A549 (cell line): ENCODE data around the gene EPN2. TPM values are rescaled to one million over a fixed set of nuclear protein-coding genes. Genes with fewer than 3 reads are reported as not detected.
A peak's percentile ranks its signal among the peaks of the same experiment; 100 is the strongest.

Experiments used
- ATAC-seq, 2 experiments: fragments of 200-7000 bp in 1 of 2; fragments of >200 bp in 1 of 2; cut with Nextera tagmentation in 1 of 2; cut with Tn5 transposase in 1 of 2; 3 replicates each; pipeline versions ENCODE4 v1.8.0 to v1.9.1; 2018 to 2020; ENCODE audit warnings: mild to moderate bottlenecking in 1 of 2, moderate library complexity in 1 of 2
- CTCF ChIA-PET: fragments of 300-600 bp; sonication (Branson Sonifier 250); formaldehyde crosslinking; extraction: SDS; loops from one replicate; lab custom pipeline; 2021; ENCODE audit warnings: antibody characterized with exemption, inconsistent platforms; lab: Yijun Ruan, JAX
- POLR2A ChIA-PET: fragments of 350-600 bp; formaldehyde crosslinking; extraction: SDS; loops from one replicate; lab custom pipeline; 2021; ENCODE audit warnings: antibody characterized with exemption, inconsistent platforms; lab: Yijun Ruan, JAX
- DNase-seq, 2 experiments: peaks; one replicate each; pipeline versions ENCODE4 v3.0.0 to v3.0.0-alpha.2; 2011 to 2016; ENCODE audit warnings: low read depth in 1 of 2, low spot score in 1 of 2
- FAIRE-seq: peaks from 2 replicates; lab custom pipeline; 2011; peaks lifted over from hg19 to GRCh38; lab: Jason Lieb, UNC
- H3K27ac ChIP-seq, 2 experiments: fragments of >200 bp; sonication (Bioruptor Twin); formaldehyde crosslinking; 3 replicates each; pipeline ENCODE4 v1.5.1; 2016 to 2017
- H3K4me1 ChIP-seq: fragments of >200 bp; sonication (Bioruptor Twin); formaldehyde crosslinking; 3 replicates; pipeline ENCODE4 v1.6.1; 2016
- H3K4me2 ChIP-seq: fragments of >200 bp; sonication (Bioruptor Twin); formaldehyde crosslinking; 3 replicates; pipeline ENCODE4 v1.6.1; 2016
- H3K4me3 ChIP-seq: fragments of >200 bp; sonication (Bioruptor Twin); formaldehyde crosslinking; 3 replicates; pipeline ENCODE4 v1.5.1; 2016
- H3K9me3 ChIP-seq: fragments of >200 bp; sonication (Bioruptor Twin); formaldehyde crosslinking; 3 replicates; pipeline ENCODE4 v1.6.1; 2016
- BHLHE40 ChIP-seq: IDR thresholded peaks from 2 replicates; pipeline ENCODE4 v1.6.1; 2012; ENCODE audit warnings: low read depth, low read length, inconsistent platforms
- CBX2 ChIP-seq: fragments of 200-600 bp; sonication (generic); IDR thresholded peaks from 2 replicates; pipeline ENCODE4 v1.6.1; 2016; ENCODE audit warnings: low read depth, mild to moderate bottlenecking, borderline replicate concordance
- CHD4 ChIP-seq: fragments of 200-600 bp; sonication (generic); IDR thresholded peaks from 2 replicates; pipeline ENCODE4 v1.6.1; 2016; ENCODE audit warnings: antibody characterized with exemption, mild to moderate bottlenecking, borderline replicate concordance
- EHF ChIP-seq: fragments of 250-450 bp; sonication (Bioruptor Pico); IDR thresholded peaks from 2 replicates; pipeline ENCODE4 v1.5.0; 2020; ENCODE audit warnings: mild to moderate bottlenecking
- EP300 ChIP-seq, 2 experiments: fragments of >200 bp; sonication (Bioruptor Twin); formaldehyde crosslinking; IDR thresholded peaks; 2 replicates in 1 of 2; 3 replicates in 1 of 2; pipeline ENCODE4 v1.6.1; 2016 to 2017
- ESRRA ChIP-seq: fragments of 150-350 bp; IDR thresholded peaks from 2 replicates; pipeline ENCODE4 v1.6.1; 2014; ENCODE audit warnings: mild to moderate bottlenecking, low read length, borderline replicate concordance
- FOSL2 ChIP-seq, 2 experiments: fragments of 450-650 bp in 1 of 2; fragments of >200 bp in 1 of 2; sonication (Bioruptor Twin) in 1 of 2; formaldehyde crosslinking; IDR thresholded peaks; 2 replicates each; pipeline versions ENCODE4 v1.5.0 to v1.6.1; 2016 to 2020; ENCODE audit warnings: mild to moderate bottlenecking in 1 of 2, moderate library complexity in 1 of 2
- GATA3 ChIP-seq: IDR thresholded peaks from 2 replicates; pipeline ENCODE4 v1.6.1; 2012; ENCODE audit warnings: borderline replicate concordance
- HES2 ChIP-seq: fragments of >200 bp; sonication (Bioruptor Twin); formaldehyde crosslinking; IDR thresholded peaks from 2 replicates; pipeline ENCODE4 v1.6.1; 2016
- HEYL ChIP-seq: fragments of 250-450 bp; sonication (Bioruptor Pico); IDR thresholded peaks from 2 replicates; pipeline ENCODE4 v1.8.0; 2021; ENCODE audit warnings: mild to moderate bottlenecking, moderate library complexity
- HOXB13 ChIP-seq: fragments of 250-450 bp; sonication (Bioruptor Pico); IDR thresholded peaks from 2 replicates; pipeline ENCODE4 v1.5.0; 2020; ENCODE audit warnings: low read depth, mild to moderate bottlenecking, moderate library complexity
- HOXB5 ChIP-seq: fragments of 250-450 bp; sonication (Bioruptor Pico); IDR thresholded peaks from 2 replicates; pipeline ENCODE4 v1.5.0; 2020; ENCODE audit warnings: mild to moderate bottlenecking, moderate library complexity
- MAFK ChIP-seq: fragments of 450-650 bp; IDR thresholded peaks from 2 replicates; pipeline ENCODE4 v1.6.1; 2014; ENCODE audit not compliant: partially characterized antibody
- MYC ChIP-seq: IDR thresholded peaks from 2 replicates; pipeline ENCODE4 v1.6.1; 2012; ENCODE audit warnings: mild to moderate bottlenecking, inconsistent platforms, low read length, improper control_type of control experiment, borderline replicate concordance
- NPAS2 ChIP-seq: fragments of 250-450 bp; sonication (Bioruptor Pico); IDR thresholded peaks from 2 replicates; pipeline ENCODE4 v1.8.0; 2022; ENCODE audit warnings: mild to moderate bottlenecking, moderate library complexity, borderline replicate concordance
- NR3C1 ChIP-seq: fragments of >200 bp; sonication (Bioruptor Twin); formaldehyde crosslinking; IDR thresholded peaks from 3 replicates; pipeline ENCODE4 v1.6.1; 2017
- POLR2AphosphoS2 ChIP-seq: conservative IDR thresholded peaks from 2 replicates; pipeline ENCODE4 v1.6.1; 2012; ENCODE audit warnings: low read length, improper control_type of control experiment, inconsistent platforms
- RAD21 ChIP-seq, 2 experiments: fragments of >200 bp in 1 of 2; sonication (Bioruptor Twin) in 1 of 2; formaldehyde crosslinking in 1 of 2; IDR thresholded peaks in 1 of 2; conservative IDR thresholded peaks in 1 of 2; 2 replicates in 1 of 2; 3 replicates in 1 of 2; pipeline ENCODE4 v1.6.1; 2012 to 2018; ENCODE audit warnings: inconsistent platforms in 1 of 2
- RARB ChIP-seq: fragments of 250-450 bp; sonication (Bioruptor Pico); IDR thresholded peaks from 2 replicates; pipeline ENCODE4 v1.8.0; 2021; ENCODE audit warnings: mild to moderate bottlenecking, moderate library complexity
- RCOR1 ChIP-seq: fragments of 150-350 bp; IDR thresholded peaks from 2 replicates; pipeline ENCODE4 v1.6.1; 2014; ENCODE audit warnings: antibody characterized with exemption, low read length, low read depth
- REST ChIP-seq: fragments of 200-600 bp; sonication (generic); IDR thresholded peaks from 2 replicates; pipeline ENCODE4 v1.6.1; 2016; ENCODE audit warnings: antibody characterized with exemption, mild to moderate bottlenecking, moderate library complexity
- SMC3 ChIP-seq: fragments of >200 bp; sonication (Bioruptor Twin); formaldehyde crosslinking; IDR thresholded peaks from 3 replicates; pipeline ENCODE4 v1.6.1; 2018; ENCODE audit warnings: inconsistent platforms
- ZNF302 ChIP-seq: fragments of 250-450 bp; sonication (Bioruptor Pico); IDR thresholded peaks from 2 replicates; pipeline ENCODE4 v1.9.0; 2021; ENCODE audit warnings: inconsistent platforms, mild to moderate bottlenecking, moderate library complexity
- WGBS: methylation state at CpG from one replicate; pipeline ENCODE4 v1.1.6; 2017; ENCODE audit errors: missing lambda C conversion rate; 5-methylcytosine and 5-hydroxymethylcytosine counted together
- polyA plus RNA-seq, 4 experiments: library from polyadenylated mRNA; depleted of rRNA in 3 of 4; stranded (reverse); fragments of >200 nt; fragmentation: RNase III in 1 of 4; extraction: RNeasy Plus Mini Kit Qiagen cat#74134 plus additional on column Dnase treatment in 1 of 4; gene quantifications; 2 replicates in 3 of 4; 3 replicates in 1 of 4; pipeline ENCODE4 v1.2.3, GENCODE V29; 2011 to 2017
- TF ChIP-seq, protein P1 (sequence below): fragments of >200 bp; sonication (Bioruptor Twin); formaldehyde crosslinking; IDR thresholded peaks from 3 replicates; pipeline ENCODE4 v1.6.1; 2016
- TF ChIP-seq, protein P2 (sequence below): IDR thresholded peaks from 2 replicates; pipeline ENCODE4 v1.6.1; 2012
- TF ChIP-seq, protein P3 (sequence below): fragments of >200 bp; sonication (Bioruptor Twin); formaldehyde crosslinking; IDR thresholded peaks from 3 replicates; pipeline ENCODE4 v1.5.1; 2016

Gene EPN2
- polyA plus RNA-seq, 2 of the 4 experiments (the other 2 are of a cell fraction), result 32.1 to 33.8 TPM

- no peak for TF ChIP-seq HOXB5 (CRISPR knock-in tag)
- TF ChIP-seq ESRRA, result no peak
- no peak for TF ChIP-seq GATA3
- TF ChIP-seq, protein P1, sequence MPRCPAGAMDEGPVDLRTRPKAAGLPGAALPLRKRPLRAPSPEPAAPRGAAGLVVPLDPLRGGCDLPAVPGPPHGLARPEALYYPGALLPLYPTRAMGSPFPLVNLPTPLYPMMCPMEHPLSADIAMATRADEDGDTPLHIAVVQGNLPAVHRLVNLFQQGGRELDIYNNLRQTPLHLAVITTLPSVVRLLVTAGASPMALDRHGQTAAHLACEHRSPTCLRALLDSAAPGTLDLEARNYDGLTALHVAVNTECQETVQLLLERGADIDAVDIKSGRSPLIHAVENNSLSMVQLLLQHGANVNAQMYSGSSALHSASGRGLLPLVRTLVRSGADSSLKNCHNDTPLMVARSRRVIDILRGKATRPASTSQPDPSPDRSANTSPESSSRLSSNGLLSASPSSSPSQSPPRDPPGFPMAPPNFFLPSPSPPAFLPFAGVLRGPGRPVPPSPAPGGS, result no peak
- no peak for TF ChIP-seq HOXB13 (CRISPR knock-in tag)
- TF ChIP-seq EP300 (IDR thresholded peaks at IDR 0.05), result no peak
- no peak for TF ChIP-seq HES2
- no peak for TF ChIP-seq BHLHE40
- TF ChIP-seq RAD21 (conservative IDR thresholded peaks at IDR 0.05 in 1 of 2, IDR thresholded peaks at IDR 0.05 in 1 of 2), result no peak
- TF ChIP-seq, protein P2, sequence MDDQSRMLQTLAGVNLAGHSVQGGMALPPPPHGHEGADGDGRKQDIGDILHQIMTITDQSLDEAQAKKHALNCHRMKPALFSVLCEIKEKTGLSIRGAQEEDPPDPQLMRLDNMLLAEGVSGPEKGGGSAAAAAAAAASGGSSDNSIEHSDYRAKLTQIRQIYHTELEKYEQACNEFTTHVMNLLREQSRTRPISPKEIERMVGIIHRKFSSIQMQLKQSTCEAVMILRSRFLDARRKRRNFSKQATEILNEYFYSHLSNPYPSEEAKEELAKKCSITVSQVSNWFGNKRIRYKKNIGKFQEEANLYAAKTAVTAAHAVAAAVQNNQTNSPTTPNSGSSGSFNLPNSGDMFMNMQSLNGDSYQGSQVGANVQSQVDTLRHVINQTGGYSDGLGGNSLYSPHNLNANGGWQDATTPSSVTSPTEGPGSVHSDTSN, result no peak
- TF ChIP-seq MYC, result no peak
- no peak for TF ChIP-seq CBX2
- no peak for TF ChIP-seq NR3C1
- 82% methylated on average over 8 of the region's 8 CpGs for WGBS
- ATAC-seq, result no peak
- H3K9me3 ChIP-seq, result no peaks in the 10 kb centered on the region
- FAIRE-seq, result no peak
- POLR2A ChIA-PET, result no interaction called here
- DNase-seq, result no peak
- CTCF ChIA-PET, result interaction anchor here (1.1 to 12.3 kb wide), 3 partner anchors 9 to 74 kb away, joined by 5 to 148 read pairs (median 20); partner anchors contain the start of gene B9D1
- no peak overlapping the region for H3K4me3 ChIP-seq
- no peak overlapping the region for H3K27ac ChIP-seq
- no peak overlapping the region for H3K4me2 ChIP-seq
- H3K4me1 ChIP-seq, result peaks cover 22% of the 10 kb centered on the region
Observed at GRCh38 chr17:19372866-19373504, 135.8 kb downstream of the EPN2 start.

- peaks cover 12% of the 10 kb centered on the region for H3K4me1 ChIP-seq
- 90% methylated on average over 5 of the region's 5 CpGs for WGBS
- H3K4me2 ChIP-seq, result no peak overlapping the region
- ChIA-PET POLR2A (no interaction called here), CTCF (interaction anchor here (0.8 to 12.3 kb wide), 4 partner anchors 10 to 393 kb away, joined by 3 to 148 read pairs (median 12); partner anchors contain the start of gene B9D1)
- H3K27ac ChIP-seq, result no peak overlapping the region
- TF ChIP-seq REST, result no peak
- no peak for TF ChIP-seq RARB (CRISPR knock-in tag)
- no peak for TF ChIP-seq EHF
- TF ChIP-seq SMC3, result no peak
- no peak for TF ChIP-seq FOSL2 (IDR thresholded peaks at IDR 0.05)
- TF ChIP-seq FOSL2 (CRISPR knock-in tag; IDR thresholded peaks at IDR 0.05), result no peak
- TF ChIP-seq HEYL, result no peak
- no peak for TF ChIP-seq NPAS2
- TF ChIP-seq CHD4, result no peak
- TF ChIP-seq HOXB5 (CRISPR knock-in tag), result no peak
- no peak for TF ChIP-seq POLR2AphosphoS2
- no peak for TF ChIP-seq MAFK
- TF ChIP-seq, protein P3, sequence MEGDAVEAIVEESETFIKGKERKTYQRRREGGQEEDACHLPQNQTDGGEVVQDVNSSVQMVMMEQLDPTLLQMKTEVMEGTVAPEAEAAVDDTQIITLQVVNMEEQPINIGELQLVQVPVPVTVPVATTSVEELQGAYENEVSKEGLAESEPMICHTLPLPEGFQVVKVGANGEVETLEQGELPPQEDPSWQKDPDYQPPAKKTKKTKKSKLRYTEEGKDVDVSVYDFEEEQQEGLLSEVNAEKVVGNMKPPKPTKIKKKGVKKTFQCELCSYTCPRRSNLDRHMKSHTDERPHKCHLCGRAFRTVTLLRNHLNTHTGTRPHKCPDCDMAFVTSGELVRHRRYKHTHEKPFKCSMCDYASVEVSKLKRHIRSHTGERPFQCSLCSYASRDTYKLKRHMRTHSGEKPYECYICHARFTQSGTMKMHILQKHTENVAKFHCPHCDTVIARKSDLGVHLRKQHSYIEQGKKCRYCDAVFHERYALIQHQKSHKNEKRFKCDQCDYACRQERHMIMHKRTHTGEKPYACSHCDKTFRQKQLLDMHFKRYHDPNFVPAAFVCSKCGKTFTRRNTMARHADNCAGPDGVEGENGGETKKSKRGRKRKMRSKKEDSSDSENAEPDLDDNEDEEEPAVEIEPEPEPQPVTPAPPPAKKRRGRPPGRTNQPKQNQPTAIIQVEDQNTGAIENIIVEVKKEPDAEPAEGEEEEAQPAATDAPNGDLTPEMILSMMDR, result no peak
- TF ChIP-seq ESRRA, result no peak
- TF ChIP-seq RAD21 (conservative IDR thresholded peaks at IDR 0.05 in 1 of 2, IDR thresholded peaks at IDR 0.05 in 1 of 2), result no peak
- TF ChIP-seq ZNF302, result no peak
- no peak for TF ChIP-seq RCOR1
- no peak for ATAC-seq
- no peak for DNase-seq
- FAIRE-seq, result peak; percentile 23
- no peak overlapping the region for H3K4me3 ChIP-seq
- no peaks in the 10 kb centered on the region for H3K9me3 ChIP-seq
Observed at GRCh38 chr17:19374136-19374535, 137.0 kb downstream of the EPN2 start.
